ENCODE data around the gene NR1D1. TPM values are rescaled to one million over a fixed set of nuclear protein-coding genes. Genes with fewer than 3 reads are reported as not detected.

NR1D1 gene
- total RNA-seq, 1 donor from 2014 or later, result 0.43 TPM

DNA sequence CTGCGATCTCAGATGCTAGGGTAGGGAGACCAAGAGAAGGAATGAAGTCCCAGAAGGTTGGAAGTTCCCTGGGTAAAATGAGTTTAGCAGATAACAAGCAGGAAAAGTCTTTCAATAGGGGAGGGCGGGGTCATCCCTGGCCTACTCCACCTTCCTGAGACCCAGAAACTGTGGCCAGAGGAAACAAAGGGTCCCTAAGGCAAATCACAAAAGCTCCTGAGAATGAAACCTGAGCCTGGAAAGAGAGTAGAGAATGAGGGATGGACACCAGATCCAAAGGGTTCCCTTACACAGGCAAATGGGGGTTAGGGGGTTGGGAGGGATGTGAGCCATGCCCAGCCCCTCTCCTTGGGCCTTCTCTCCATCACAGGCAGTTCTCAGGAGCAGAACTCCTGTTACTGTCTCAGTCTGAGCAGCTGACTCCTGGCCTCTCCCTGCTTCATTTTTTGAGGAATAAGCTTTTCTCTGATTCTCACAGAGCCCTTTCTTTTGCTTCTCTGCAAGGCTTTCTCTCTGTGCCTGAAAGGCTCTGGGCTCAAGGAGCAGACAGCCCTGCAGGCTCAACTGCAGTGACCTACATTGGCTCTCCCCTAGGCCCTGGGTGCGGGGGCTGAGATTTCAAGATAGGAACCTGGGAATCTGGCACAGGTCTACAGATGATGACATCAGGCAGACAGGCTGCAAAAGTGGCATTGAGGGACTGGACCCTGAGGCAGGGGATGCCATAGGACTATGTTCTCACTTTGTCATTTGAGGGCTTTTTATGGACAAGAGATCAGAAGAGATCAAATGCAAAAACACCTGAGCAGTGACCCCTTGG lies 9.8 kb upstream of the NR1D1 start:
- H3K4me1 ChIP-seq, result peaks cover 45 to 78% of the 10 kb centered on the region in 2 donors
- TF ChIP-seq, protein P1, sequence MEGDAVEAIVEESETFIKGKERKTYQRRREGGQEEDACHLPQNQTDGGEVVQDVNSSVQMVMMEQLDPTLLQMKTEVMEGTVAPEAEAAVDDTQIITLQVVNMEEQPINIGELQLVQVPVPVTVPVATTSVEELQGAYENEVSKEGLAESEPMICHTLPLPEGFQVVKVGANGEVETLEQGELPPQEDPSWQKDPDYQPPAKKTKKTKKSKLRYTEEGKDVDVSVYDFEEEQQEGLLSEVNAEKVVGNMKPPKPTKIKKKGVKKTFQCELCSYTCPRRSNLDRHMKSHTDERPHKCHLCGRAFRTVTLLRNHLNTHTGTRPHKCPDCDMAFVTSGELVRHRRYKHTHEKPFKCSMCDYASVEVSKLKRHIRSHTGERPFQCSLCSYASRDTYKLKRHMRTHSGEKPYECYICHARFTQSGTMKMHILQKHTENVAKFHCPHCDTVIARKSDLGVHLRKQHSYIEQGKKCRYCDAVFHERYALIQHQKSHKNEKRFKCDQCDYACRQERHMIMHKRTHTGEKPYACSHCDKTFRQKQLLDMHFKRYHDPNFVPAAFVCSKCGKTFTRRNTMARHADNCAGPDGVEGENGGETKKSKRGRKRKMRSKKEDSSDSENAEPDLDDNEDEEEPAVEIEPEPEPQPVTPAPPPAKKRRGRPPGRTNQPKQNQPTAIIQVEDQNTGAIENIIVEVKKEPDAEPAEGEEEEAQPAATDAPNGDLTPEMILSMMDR (IDR thresholded peaks at IDR 0.05), result no peak
- H3K27me3 ChIP-seq, result no peaks in the 10 kb centered on the region
- peak overlapping the region; percentile 90 to 97 for H3K27ac ChIP-seq
- no peaks in the 10 kb centered on the region for H3K36me3 ChIP-seq
- no peak for DNase-seq (ENCODE audit: low spot score in 2 of 2)
- intact Hi-C loops (cut with DNase I), result loop anchor here (2.0 kb wide), 2 partner anchors 17 to 35 kb away; no protein-coding TSS in a partner anchor
- peak overlapping the region in 1 of 2 donors; percentile 41 for H3K4me3 ChIP-seq
- no peaks in the 10 kb centered on the region for H3K9me3 ChIP-seq

DNA sequence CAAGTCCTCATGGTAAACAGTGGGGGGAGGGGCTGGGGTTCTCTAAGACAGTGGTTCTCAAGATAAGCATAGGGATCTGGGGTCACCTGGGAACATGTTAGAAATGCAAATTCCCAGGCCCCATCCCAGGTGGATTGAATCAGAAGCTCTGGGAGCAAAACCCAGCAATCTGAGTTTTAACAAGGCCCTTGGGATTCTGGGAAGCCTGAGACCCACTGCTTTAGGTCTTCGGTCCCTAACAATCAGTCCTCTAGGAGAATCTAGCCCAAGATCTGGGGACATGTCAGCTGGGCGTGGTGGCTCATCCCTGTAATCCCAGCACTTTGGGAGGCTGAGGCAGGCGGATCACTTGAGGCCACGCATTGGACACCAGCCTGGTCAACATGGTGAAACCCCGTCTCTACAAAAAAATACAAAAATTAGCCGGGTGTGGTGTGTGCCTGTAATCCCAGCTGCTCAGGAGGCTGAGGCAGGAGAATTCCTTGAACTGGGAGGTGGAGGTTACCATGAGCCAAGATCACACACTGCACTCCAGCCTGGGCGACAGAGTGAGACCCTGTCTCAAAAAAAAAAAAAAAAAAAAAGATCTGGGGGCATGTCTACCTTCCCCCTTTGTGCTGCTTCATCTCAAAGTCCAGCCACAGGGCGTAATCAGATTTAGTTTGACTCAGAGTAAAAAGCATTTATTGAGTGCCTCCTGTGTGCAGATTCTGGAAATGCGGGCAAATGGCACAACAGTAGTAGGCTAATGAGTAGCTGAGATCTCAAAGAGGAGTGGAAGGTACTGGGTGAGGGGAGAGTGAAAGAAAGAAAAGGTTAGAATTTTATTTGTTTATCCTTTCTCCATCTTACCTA lies 8.8 kb upstream of the NR1D1 start:
- intact Hi-C loops (cut with DNase I), result no loop called here
- peak overlapping the region in 1 of 2 donors; percentile 29 for H3K4me3 ChIP-seq
- no peak for DNase-seq (ENCODE audit: low spot score in 2 of 2)
- H3K9me3 ChIP-seq, result no peaks in the 10 kb centered on the region
- H3K4me1 ChIP-seq, result peaks cover 41 to 85% of the 10 kb centered on the region in 2 donors
- H3K36me3 ChIP-seq, result no peaks in the 10 kb centered on the region
- H3K27me3 ChIP-seq, result no peaks in the 10 kb centered on the region
- H3K27ac ChIP-seq, result peak overlapping the region; percentile 90 to 97
- TF ChIP-seq, protein P1 (IDR thresholded peaks at IDR 0.05), result no peak

DNA sequence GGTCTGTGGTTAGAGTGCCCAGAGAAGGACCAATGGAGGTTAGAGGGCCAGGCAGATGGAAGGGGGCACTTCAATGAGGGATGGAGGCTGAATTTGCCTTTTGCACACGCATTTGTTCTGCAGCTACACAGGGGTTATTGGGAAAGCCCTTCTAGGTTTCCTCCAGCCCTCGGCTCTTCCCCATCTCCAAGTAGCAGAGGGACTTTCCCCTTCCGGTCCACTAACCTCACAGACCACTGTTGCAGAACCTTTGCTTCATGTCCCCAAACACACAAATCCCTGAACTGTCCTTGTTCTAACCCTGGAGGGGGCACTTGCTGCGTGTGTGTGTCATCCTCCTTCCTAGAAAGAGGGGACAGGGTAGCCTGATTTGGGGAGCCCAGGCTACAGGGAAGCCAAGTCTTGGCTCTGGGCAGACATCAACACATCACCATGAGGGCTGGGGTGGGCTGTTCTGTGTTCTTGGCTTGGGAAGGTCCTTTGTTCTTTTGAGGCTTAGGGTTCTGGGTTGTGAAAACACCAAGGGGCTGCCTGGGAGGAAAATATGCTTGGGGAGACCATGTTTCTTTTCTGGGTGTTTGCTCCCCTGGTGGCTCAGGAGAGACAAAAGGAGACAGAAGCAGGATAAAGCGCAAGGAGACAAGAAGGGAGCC lies 7.3 kb upstream of the NR1D1 start:
- Histone ChIP-seq H3K9me3 (no peaks in the 10 kb centered on the region), H3K27me3 (no peaks in the 10 kb centered on the region), H3K4me1 (peaks cover 34 to 88% of the 10 kb centered on the region in 2 donors), H3K36me3 (no peaks in the 10 kb centered on the region), H3K27ac (peak overlapping the region; percentile 90 to 97), H3K4me3 (peak overlapping the region in 1 of 2 donors; percentile 35)
- DNase-seq (ENCODE audit: low spot score in 2 of 2), result no peak
- intact Hi-C loops (cut with DNase I), result no loop called here
- TF ChIP-seq, protein P1 (IDR thresholded peaks at IDR 0.05), result no peak

DNA sequence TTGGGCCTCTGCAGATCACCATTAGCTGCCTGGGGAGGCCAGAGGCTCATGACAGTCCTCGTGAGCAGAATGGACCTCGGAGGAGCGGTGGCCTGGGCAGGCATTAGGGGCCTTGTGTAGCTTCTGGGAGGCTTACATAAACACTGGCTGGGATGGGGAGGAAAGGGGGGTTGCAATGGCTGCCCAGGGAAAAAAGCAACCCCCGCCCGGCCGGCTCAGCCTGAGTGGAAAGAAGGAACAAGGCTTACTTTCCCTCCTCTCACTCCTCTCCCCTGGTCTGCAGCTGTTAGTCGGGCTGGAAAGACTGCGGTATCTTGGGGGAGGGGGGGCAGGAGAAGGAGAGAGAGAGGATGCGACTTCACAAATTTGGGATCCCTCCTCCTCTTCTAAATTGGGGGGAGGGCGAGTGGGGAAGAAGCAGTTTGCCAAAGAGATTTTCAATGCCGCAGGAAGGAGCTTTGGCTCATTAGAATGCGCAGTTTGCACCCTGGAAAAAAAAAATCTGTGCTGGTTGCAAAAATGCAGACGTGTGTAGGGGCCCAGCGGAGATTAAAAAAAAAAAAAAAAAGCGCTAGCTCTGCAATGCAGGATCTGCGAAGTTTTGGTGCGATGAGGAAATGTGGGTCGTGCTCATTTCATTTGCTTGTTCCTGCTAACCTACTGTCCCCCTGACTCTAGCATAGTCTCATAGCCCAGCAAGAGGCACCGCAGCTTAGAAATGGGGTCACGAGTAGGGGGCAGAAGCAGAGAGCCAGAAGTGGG lies 6.6 kb upstream of the NR1D1 start:
- TF ChIP-seq, protein P1 (IDR thresholded peaks at IDR 0.05), result no peak
- no peak for DNase-seq (ENCODE audit: low spot score in 2 of 2)
- Histone ChIP-seq H3K4me1 (peaks cover 29 to 85% of the 10 kb centered on the region in 2 donors), H3K27ac (peak overlapping the region; percentile 90 to 97), H3K27me3 (no peaks in the 10 kb centered on the region), H3K36me3 (no peaks in the 10 kb centered on the region), H3K9me3 (no peaks in the 10 kb centered on the region), H3K4me3 (peak overlapping the region in 1 of 2 donors; percentile 9)
- intact Hi-C loops (cut with DNase I), result no loop called here
